Activated naive CD4-positive, alpha-beta T cell (primary cell): ENCODE data around the gene LMX1A.

Source experiments
- DNase-seq, 4 experiments: peaks; one replicate each; lab custom pipeline; 2025; lab: John Stamatoyannopoulos, UW

LMX1A gene

DNA sequence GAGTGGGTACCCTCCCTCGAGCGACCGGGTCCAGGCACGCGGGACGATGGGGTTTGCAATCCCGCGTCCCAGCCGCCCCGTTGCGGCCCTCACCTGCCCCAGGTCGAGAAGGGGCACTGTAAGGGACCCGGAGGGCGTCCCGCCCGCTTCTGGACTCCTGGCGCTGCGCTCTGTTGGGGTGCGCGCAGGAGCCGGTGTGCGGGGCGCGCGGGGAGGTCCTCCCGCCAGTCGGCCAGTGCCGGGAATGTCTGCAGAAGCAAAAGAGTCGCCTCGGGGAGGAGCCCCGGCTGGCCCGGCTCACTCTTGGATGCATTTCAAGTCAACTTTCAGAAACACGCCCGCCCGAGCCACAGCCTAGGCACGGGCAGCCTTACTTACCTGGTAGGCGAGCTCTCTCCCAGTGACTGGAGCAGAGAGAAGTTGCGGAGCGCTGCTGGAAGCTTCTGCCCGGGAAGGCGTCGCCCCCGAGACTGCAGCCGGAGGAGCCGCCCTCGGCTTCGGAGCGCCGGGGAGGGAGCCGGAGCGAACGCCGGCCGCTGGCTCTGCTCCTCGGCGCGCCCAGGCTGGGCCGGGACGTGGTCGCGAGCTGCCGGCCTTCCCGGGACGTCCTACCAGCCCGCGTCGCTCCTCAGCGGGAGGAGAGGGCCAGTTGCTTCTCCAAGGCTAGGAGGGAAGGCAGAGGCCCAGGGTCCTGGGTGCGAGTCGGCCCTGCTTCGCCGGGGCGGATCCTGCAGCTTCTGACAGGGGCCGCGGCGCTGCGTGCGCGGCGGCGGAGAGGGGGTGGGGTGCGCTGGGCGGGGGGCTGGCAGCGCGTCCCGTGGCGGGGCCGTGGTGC, at the start of gene LMX1A:
Gene LMX1A (minus strand): TSS at position 739 of the 835 bp plus-strand sequence. CDS start 1,156 bp downstream, outside the sequence.
- no peak for DNase-seq

DNA sequence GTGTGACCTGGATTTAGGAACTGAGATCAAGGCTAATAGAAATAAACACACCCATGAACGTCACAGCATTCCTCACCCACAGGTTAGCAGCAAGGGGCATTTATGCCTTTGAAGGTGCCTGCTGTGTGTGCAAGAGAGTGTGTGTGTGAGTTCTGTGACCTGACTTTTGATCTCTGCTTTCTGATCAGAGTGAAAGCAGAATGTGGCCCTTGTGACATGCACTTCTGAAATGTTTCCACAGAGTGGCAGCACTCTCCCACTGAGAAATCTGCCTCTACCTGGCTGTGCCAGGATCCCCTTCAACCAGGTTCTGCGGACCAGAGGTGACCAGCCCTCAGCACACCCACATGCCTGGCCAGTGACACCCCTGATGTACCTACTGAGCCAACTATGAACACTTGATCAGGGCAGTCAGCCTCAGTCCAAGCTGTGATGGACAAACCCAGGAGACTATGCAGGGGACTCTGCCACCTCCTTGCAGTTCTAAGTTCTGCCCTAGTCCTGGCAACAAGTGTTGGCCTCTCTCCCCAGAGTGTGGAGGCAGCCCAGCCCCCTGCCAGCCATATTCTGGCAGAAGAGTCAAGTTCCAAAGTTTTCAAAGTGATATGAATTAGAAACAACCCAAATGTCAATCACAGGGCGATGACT, 47.4 kb upstream of the LMX1A start:
- DNase-seq: no peak

DNA sequence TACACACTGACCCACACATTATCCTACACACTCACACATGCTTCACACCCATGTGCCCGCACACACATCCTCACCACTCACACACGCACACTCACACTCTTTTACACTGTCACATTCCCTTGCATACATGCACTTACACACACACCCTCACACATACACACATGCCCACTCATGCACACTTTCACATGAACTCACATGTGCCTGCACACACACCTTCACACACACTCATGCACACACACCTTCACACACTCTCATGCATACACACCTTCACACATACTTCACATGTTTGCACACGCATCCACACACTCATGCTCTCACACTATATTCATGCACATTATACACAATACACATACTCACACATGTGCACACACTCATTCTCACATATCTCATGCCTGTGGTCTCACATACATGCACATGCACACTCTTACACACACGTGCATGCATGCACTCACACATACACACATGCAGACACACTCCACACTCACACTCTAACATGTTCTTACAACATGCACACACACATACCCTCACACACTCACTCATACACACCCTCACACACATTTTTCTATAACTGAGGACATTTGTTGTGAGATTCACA, 46.1 kb upstream of the LMX1A start:
- no peak for DNase-seq

DNA sequence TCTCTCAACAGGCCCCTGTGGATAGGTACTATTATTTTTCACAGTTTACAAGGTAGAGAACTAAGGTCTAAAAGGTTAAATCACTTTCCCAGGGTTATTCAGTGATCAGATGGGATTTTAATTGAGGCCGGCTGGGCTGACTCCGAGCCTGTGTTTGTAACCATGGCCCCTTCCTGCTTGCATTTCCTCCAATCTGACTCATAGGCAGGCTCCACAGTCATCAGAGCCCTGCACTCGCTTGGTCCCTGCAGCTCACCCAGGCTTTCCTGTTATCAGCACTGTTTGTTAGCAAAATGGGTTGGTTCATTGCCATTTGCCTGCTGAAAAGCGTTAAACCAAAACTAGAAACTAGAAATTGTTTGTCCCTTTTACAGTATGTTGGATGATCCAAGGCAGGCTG, 41.4 kb upstream of the LMX1A start:
- no peak for DNase-seq

DNA sequence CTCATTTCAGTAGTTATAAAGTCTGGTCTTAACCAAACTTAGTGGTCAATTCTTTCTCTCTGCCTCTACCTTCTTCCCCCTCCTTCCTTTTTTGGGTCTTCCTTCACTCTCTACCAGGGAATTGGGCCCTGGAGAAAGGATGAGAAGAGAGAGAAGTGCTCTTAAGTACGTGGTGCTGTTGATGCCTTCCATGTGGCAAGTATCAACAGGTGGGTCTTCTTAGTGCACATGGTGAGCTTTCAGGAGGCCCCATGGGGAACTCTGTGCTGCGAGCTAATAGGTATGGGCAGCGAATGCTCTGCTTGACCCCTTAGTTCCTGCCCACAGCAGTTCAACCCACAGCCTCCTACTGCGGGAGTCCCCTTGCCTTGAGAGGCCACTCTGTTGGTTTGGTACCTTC, 39.4 kb upstream of the LMX1A start:
- no peak for DNase-seq

DNA sequence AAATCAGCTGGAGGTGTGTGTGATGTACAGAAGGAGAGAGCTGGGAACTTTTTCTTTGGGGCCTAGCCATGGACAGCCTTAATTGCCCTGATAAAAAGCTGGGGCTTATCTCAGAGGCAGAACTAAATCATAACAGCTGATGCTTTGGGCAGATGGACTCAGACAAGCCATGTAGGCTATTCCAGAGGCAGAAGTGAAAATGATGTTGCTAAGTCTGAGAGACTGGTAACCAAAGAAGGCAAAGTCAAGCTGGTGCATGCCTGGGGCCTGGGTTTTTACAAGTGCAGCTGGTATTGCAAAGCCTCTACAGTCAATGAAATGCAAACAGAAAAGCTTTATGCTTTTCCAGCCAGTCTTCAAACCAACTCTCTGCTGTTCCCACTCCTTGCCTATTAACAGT, 39.0 kb upstream of the LMX1A start:
- DNase-seq: no peak

DNA sequence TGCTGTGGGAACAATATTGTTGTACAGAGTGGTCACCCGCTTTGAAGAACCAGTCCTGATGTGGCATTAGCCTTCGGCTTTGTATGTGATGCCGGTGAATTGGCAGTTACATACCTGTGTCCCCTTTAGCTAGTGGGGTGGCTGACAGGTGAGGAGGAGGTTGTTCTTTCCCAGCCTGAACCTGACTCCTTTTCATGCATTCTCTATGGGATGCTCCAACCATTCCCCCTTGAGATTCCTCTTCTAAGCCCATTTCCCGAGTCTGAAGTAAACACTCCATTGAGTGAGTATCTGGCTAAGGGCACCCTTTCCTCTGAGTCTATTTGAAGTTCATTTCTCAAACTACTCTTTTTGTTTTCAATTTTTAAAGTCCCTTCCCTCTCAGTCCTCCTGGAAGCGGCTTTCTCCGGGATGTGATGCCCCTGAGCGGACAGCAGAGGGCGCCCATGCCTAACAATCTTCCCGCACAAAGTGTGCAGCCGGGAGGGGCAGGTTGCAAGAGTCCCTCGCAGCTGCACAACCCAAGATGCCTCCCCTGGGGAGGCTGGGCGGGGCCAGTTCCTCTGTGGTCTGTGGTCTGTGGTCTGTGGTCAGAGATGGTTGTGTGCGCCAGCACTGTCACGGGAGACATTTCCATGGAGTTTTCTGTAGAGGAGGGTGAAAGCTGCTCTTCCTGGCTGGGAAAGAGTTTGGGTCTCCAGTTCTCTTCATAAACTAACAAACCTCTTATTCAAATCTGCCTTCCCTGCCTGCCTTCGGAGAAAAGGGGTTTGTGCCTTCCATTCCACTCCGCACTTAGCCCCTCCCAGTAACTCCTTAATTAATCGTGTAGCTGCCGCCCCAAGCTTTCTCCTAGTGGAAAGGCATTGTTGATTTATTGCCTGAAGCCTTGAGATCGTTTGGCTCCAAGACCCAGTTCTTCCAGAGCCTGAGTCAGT, 36.4 kb upstream of the LMX1A start:
- DNase-seq: peak; percentile 53 to 84 (median 68)

DNA sequence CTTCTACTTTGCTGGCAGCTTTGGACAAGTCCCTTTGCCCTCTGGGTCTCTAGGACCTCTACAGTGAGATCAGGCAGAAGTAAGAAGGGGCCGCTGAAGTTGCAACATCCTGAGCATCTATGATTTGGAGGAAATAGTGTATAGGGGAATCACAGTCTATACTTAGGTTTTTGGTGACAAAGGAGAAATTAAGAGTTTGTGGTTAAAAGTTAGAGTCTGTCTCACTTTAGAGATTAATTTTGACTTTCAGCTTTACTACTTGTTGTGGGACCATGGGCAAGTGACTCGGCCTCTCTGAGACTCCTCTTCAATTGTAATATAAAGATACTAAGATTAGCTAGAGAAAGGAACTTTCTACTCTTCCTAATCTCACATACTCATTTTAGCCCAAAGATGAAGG, 33.1 kb upstream of the LMX1A start:
- no peak for DNase-seq

DNA sequence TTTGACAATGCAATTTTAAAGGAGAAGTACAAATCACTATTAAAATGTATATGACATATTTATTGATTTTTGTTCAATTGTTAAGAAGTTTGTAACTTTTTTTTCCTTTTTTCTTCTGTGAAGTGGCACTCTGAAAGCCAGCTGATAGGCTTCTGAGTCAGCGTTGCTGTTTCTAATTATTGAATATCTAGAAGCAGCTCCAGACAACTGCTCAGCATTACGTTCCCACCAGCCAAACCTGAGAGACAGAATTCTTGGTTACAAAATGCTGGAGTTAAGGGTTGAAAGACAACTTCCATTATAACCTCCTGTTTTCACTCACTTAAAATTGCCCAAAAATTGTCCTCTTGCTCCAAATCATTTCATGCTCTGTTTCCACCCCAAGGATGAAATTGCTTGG, 31.4 kb upstream of the LMX1A start:
- DNase-seq: no peak

DNA sequence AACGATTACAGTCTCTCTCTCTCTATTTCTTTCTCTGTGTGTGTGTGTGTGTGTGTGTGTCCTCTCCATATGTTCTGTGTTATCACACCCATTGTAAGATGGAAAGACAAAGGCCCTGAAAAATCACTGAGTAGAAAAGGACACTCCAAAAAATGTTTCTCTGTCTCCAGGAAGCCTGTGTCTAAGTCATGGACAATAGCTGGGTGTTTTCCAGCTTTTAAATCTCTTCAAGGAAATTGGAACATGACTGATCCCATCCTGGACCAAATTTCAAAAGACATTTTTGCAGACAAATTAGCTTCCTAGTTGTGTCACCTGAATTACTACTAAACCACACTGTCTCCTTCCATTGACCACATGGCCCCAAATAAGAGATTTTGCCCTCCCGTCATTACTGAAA, 31.0 kb upstream of the LMX1A start:
- no peak for DNase-seq

DNA sequence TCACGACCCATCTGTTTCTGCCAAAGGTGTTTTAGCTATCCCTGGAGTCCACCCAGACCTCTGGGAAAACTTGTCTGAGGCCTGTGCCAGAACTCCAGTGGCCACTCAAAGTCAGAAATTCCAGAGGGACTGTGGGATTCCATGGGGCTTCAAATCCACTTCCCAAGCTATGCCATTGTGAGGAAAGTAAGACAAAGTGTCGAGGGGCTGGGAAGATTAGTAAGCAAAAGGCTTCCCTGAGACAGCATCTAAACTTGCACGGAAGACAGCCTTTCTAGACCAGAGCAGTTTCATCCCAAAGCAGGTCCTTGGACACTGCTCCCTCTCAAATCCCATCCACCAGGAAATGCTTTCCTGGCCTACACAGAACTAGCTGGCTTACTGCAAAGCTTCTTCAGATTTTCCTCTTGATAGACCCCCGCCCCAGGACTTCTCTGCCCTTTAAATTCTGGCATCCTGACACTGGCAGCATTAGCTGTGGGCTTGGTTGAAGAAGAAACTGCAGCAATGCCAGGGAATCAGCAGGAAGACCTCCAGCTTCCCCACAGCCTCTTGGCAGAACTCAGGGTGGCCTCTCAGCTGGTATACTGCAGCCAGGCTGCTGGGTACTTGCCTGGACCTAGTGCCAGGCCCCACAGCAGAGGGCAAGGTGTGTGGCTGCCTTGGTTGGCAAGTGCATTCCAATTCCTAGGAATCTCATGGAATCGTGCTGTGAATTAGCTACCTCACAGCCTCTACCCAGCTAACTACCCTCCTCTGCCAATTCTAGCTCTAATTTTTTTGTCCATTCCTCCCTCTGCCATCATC, 27.3 kb upstream of the LMX1A start:
- no peak for DNase-seq

DNA sequence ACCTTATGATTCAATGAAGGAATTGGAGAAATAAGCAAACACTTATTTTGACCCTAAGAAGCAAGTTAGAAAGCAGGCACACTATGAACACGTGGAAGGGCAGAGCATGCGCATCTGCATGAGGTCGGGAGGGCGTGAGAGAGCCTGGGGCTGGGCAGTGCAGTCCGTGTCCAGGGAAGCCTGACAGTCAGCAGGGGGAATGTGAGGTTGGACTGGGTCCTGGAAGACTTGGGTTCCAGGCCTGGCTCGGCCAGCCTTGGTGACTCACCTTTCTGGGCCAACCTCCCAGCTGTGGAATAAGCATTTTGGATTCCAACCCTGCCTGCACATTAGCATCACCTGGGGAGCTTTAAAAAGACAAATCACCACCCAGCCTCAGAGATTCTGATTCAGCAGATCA, 26.6 kb upstream of the LMX1A start:
- no peak for DNase-seq

DNA sequence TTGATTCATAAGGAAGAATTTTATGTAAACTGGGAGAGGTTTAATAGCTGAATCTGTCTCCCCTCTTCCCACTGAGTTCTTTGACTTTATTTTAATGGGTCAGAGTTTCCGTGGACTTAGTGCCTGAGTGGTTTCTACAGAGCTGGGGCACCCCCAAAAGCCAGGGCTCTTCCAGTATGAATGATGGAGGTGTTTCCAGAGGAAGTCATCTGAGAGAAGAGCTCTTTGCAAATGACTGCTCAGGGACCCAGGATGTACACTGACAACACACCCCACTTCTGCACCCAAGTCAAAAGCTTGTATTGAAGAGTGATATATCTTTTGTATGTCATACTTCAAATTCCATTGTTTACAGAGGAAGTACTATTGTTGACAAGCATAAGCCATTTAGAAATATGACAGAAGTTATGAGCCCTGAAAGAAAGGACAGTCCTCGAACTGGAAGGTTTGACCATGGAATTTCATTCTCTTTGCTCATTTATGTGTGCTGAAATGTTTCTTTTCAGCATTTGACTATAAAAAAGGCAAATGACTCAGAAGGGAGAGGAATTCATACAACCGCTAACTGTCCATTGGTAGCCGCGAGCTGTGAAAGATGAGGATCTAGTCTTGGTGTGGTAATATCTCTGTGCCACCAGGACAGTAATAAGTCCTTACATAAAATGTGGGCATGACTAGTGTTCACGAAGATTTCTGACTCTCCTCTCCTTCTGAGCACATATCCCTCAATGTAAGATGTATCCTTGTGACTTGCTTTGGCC, 25.4 kb upstream of the LMX1A start:
- DNase-seq: no peak

DNA sequence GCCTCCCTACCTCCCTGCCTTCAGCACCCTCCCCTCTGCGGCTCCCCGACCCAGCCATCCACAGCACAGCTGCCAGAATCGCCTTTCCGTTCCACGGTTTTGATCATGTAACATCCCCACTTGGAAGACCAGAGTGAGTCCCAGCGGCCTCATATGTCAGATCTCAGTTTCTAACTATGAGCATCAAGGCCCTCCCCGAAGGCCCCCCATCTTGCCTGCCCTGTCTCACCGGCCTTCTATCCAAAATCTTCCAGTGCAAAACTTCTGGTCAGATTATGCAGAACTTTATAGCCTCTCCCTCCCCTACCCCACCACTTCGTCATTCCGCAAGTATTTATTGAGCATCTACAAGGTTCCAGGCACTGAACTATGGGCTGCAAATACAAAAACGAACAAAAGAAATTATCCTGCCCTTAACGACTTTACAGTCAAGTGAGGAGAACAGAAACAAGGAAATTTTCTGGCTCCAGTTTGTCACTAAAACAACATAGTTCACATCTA, 20.3 kb upstream of the LMX1A start:
- no peak for DNase-seq

DNA sequence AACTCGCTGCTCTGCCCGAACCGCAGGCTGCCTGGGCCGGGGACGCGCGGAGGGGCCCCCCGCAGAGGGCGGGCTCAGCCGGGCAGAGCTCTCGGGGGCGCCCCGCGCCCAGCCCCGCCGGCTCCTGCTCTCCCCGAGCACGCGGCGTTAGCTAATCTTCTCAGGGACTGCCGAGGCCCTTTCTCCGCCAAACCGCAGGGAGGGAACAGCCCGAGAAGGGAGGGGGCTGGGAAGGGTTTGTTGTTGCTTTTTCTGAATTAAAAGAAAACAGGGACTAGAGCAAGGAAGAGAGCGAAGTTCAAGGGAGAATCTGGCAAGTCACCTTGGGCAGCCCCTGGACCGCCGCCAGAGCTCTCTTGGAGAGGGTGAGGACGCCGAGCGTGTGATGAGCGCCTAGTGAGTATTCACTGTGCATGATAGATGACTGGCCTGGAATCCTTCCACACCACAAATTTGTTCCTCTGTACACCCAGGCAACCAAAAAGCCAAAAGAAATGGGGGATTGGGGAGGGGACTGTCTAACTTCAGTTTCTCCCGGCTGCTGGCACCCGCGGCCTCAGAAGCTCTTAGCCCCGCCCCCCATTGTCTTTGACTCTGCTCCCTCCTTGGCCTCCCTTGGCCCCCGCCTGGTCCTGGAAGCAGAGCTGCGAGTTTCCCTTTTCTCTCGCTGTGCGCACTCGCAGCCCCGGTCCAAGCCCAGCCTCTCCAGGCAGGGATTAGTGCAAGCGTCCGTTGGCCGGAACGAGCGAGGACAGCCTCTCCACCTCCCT, 19.7 kb upstream of the LMX1A start:
- peak in 2 of 4 experiments; percentile 7 to 12 for DNase-seq

DNA sequence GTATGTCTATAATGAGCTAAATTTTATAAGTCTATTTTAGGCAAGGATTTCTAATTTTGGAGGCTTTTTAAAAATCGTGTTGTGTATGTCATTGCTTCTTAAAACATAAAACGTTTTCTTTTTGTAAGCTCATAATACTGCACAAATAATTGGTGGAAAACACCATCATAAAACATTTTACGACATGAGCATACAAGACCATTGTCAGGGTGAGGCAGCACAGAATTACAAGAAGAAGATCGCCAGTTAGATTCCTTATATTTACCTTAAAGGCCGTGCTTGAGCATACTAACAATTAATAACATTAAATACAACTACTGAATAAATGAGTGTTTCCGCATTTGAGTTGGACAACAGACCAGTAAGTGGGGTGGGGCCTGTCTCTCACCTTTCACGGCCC, 19.1 kb upstream of the LMX1A start:
- DNase-seq: no peak

DNA sequence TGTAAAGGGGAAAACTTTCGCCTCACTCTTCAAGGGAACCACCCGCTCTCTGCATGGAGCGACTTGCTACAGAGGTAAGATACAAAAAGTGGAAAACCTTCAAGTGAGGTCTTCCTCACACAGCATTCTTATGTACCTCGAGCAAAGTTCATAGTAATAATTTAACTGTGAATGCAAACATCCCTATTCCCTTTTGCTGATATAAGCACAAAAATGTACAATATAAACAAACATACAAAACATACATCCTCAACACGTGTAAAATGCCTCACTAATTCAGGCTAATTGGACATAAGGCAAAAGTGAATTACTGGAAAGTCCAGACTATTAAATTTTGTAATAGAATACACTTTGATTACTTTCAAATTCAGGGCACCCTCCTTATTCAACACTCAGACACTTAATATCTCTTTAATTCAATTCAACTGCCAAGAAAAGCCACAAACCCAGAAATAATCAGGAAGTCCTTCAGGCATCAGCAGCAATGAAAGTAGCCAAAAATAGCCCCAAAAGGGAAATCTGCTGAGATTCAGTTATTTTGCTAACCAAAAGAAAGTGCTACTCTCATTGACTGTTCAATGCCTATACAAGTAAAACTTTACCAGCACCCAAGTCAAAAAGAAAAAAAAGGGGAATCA, 15.2 kb upstream of the LMX1A start:
- no peak for DNase-seq

DNA sequence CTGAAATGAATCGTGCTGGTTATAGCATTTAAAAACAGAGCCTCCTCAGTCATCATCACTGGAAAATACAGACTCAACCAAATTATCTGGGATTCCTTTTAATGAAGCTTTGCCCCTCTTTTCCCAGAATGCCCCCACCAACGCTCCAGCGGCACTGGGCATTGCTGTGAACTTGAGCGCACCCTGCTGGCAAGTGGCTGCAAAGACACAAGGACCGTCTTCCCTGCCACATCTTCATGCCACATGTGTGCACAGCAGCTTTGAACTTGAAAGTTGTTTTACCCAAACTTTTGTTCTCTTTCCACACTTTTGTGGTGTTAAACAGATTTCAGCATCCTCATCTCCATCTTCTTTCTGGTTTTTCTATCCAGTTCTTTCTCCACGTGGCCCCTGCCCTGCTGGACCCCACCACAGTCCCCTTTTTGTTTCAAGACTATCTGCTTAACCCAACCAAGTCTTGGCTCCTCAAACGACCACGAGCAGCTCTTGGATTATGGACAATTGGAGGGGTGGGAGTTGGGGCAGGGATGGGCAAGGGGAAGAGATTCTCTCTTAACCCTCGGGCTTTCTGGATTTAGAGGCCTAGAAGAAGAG, 12.8 kb upstream of the LMX1A start:
- DNase-seq: peak in 2 of 4 experiments; percentile 1 to 43
